Measurements from ENCODE around the gene TAP2.
"Not testable (repeated sequence)": the region's sequence is repeated elsewhere in the genome, so short reads cannot be mapped to it uniquely, and the experiment has no call there.

Gene TAP2

GRCh38 chr6:32838114-32838958, at the start of gene TAP2:
TAP2 (minus strand) TSS chr6:32838739; CDS start chr6:32838233, 506 bp downstream.
- peak; percentile 97 for DNase-seq (ENCODE audit: low spot score)

- no peak for DNase-seq (ENCODE audit: low spot score)
Measured at GRCh38 chr6:32887616-32888015, 49.1 kb upstream of the TAP2 start.

- peak; percentile 66 for DNase-seq (ENCODE audit: low spot score)
Measured at GRCh38 chr6:32886681-32887383, 48.3 kb upstream of the TAP2 start.

- peak; percentile 50 for DNase-seq (ENCODE audit: low spot score)
Measured at GRCh38 chr6:32885698-32886286, 47.3 kb upstream of the TAP2 start.

- DNase-seq (ENCODE audit: low spot score): peak; percentile 47
Measured at GRCh38 chr6:32883789-32884188, 45.2 kb upstream of the TAP2 start.

GRCh38 chr6:32882879-32883250, 44.3 kb upstream of the TAP2 start:
- peak; percentile 71 for DNase-seq (ENCODE audit: low spot score)

GRCh38 chr6:32880962-32881361, 42.4 kb upstream of the TAP2 start:
- not testable (repeated sequence) for DNase-seq (ENCODE audit: low spot score)

GRCh38 chr6:32879691-32880090, 41.2 kb upstream of the TAP2 start:
- DNase-seq (ENCODE audit: low spot score): no peak

GRCh38 chr6:32876603-32877002, 38.1 kb upstream of the TAP2 start:
- DNase-seq (ENCODE audit: low spot score): no peak

GRCh38 chr6:32873947-32874346, 35.4 kb upstream of the TAP2 start:
- DNase-seq (ENCODE audit: low spot score): not testable (repeated sequence)

GRCh38 chr6:32868257-32868788, 29.8 kb upstream of the TAP2 start:
- DNase-seq (ENCODE audit: low spot score): peak; percentile 62

GRCh38 chr6:32867554-32868256, 29.2 kb upstream of the TAP2 start:
- DNase-seq (ENCODE audit: low spot score): no peak

GRCh38 chr6:32867022-32867477, 28.5 kb upstream of the TAP2 start:
- no peak for DNase-seq (ENCODE audit: low spot score)

GRCh38 chr6:32865724-32866443, 27.3 kb upstream of the TAP2 start:
- no peak for DNase-seq (ENCODE audit: low spot score)

- DNase-seq (ENCODE audit: low spot score): no peak
Measured at GRCh38 chr6:32862725-32863124, 24.2 kb upstream of the TAP2 start.

GRCh38 chr6:32860674-32861073, 22.1 kb upstream of the TAP2 start:
- no peak for DNase-seq (ENCODE audit: low spot score)

- no peak for DNase-seq (ENCODE audit: low spot score)
Measured at GRCh38 chr6:32858194-32858593, 19.7 kb upstream of the TAP2 start.

- DNase-seq (ENCODE audit: low spot score): no peak
Measured at GRCh38 chr6:32857156-32857891, 18.8 kb upstream of the TAP2 start.

GRCh38 chr6:32855467-32856174, 17.1 kb upstream of the TAP2 start:
- DNase-seq (ENCODE audit: low spot score): no peak
